DMS114 treated with DMSO at 0.1 percent for 48 hours (cell line): ENCODE data around the gene OR4F15.

Source experiments
- DNase-seq: peaks from one replicate; lab custom pipeline; 2025; ENCODE audit not compliant: unreplicated experiment; lab: John Stamatoyannopoulos, UW

Gene OR4F15

DNA sequence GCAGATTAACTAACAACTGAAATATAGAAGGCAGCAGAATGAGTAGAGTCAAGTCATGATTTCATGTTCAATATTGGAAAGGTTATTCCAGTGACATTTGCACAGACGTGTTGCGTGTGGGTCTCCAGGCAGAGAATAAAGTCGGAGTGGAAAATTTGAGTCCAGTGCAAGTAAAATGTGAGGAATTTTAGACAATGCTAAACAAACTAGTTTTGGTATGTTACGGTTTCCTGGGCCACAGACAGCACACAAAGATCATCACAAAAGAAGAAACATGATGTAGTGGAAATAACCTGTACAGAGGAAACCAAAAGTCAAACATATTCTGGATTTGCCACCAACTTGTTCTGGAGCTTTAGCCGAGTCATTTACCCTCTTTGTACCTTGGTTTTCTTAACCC is 8.3 kb upstream of the OR4F15 start:
- DNase-seq, result no peak

DNA sequence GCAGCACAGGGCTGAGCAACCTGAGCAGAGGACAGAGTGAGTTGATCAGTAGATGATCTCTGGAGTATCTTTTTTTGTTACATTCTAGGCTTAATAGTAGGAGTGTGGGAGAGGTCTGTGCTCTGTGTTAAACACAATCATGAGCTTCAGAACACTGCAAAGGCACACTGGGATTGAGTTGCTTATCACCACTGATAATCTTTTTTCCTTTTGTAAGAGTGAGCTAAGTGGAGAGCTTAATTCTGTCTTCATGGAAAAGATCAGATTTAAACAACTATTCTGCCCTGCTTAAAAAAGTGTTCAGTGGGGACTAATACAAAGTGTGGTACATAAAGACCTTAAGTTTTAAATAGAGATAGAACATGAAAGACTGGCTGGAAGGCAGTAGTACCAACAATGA is 7.6 kb upstream of the OR4F15 start:
- DNase-seq, result no peak

DNA sequence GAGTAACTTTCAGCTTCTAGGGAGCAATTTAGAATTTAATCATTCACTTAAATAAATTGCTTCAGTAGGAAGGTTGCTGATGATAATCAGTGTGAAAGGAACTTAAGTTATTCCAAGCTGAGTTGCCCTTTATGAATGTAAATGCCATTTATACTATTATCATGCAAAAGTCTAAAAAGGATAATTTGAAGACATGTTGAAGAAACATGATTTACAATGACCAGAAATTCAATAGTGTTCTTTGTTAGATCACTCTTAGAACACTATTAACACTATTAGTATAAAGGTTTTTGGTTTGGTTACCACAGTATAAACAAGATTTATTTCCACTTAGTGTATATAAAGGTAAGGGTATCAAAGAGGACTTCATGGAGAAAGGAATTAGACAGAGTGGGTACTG is 7.1 kb upstream of the OR4F15 start:
- DNase-seq, result no peak

DNA sequence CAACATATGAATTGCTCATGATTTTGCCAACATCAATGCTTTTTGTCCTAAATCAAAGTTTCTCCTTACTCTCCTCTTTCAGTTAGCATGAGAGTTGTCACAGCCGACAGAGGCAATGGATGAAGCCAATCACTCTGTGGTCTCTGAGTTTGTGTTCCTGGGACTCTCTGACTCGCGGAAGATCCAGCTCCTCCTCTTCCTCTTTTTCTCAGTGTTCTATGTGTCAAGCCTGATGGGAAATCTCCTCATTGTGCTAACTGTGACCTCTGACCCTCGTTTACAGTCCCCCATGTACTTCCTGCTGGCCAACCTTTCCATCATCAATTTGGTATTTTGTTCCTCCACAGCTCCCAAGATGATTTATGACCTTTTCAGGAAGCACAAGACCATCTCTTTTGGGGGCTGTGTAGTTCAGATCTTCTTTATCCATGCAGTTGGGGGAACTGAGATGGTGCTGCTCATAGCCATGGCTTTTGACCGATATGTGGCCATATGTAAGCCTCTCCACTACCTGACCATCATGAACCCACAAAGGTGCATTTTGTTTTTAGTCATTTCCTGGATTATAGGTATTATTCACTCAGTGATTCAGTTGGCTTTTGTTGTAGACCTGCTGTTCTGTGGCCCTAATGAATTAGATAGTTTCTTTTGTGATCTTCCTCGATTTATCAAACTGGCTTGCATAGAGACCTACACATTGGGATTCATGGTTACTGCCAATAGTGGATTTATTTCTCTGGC is 6.2 kb upstream of the OR4F15 start:
- no peak for DNase-seq

DNA sequence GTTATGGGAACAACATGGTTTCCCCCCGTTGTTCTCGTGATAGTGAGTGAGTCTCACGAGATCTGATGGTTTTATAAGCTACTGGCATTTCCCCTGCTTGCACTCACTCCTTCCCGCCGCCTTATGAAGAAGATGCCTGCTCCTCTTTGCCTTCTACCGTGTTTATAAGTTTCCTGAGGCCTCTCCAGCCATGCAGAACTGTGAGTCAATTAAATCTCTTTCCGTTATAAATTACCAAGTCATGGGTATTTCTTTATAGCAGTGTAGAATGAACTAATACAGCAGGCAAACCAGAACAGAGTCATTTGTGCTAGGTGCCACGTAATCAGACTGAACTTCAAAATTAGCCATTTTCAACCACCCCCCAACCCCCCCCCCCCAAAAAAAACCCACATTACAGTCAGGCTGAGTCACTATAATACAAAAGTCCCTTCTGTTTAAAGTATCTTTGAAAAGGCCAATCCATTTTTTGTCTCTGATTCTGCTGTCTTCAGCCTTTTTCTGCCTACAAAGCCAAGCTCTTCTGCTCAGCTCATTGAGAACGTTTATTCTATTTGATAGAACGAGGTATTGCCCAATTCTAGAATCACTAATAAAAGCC is 4.6 kb upstream of the OR4F15 start:
- DNase-seq, result no peak

DNA sequence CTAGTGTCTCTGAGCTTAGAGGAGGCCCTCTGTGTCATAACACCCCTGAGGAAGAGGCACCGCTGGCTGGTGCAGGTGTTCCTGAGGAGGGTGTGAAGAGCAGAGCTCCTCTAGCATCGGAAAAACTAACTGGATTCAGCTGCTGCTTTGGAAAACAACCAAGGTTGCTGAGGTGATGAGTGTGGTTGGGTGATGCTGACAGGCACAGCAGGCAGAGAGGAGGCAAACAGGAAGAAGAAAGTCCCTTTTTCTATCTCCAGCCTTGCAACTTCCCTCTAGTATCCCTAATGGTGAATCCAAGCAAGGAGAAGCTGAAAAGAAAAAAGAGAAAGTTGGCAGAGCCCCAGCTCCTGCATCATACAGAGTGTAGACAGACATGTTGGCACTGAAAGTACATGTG is 3.8 kb upstream of the OR4F15 start:
- no peak for DNase-seq

DNA sequence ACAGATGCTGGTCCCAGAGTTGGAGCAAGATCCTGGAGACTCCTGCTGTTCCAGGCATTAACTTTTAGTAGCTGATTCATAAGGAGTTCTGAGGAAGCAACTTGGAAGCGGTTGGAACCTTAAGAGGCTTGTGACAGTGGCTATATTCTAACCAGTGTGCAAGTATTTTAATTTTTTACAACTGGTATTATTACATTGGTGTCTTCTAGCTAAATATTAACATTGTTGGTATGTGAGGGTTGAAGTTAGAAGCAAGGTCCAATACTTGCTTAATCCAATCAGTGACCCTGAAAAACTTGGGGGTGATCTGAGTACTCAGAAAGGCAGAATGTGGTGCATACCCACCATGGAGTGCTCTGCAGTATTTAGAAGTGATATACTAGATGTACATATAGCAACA is 1.5 kb upstream of the OR4F15 start:
- DNase-seq, result no peak

DNA sequence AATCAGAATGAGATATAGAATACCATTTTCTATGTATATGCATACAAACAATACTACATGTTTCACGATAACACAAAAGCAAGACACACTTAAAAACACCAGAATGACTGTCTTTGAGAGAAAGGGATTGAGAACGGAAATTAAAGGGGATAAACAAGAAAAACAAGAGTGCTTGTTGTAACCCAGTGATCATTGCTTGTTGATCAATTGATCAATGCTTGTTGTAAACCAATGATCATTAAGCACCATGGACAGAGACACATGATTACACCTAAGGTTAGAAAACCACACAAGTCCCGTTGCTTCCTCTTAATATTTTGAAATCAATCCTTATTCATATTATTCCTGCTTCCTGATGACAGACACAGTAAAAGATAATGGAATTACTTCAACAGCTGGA is 1.1 kb upstream of the OR4F15 start:
- DNase-seq, result no peak

DNA sequence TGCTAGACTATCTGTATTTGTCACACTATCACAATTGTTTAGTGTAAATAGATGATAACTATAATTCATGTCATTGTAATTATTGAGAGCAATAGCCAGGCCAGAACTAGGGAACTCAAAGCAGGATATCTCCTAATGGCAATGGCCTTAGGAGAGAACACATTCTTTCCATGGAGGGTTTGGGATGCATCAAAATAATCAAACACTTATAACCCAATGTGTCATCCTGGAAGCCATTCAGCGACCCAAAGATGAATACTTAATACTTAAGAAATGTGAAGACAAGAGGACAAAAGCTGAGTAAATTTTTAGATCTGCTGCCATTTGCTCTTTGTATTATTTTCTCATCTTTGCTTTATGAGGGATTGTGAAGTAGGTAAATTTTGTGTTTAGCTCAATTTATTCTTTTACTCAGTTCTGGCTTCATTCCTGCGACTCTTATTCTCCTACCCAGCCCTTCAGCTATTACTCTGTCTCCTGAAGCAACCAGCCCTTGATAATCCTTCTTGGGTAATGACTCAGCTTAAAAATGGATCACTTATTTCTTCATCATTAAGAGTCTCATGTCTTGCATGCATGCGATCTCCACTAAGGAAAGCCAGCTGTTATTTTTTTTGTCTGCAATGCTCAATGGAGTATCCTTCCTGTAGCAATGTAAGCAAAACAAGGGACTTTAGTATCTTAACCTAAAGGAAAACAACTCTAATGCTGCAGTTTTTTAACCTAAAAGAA is 2.0 kb downstream of the OR4F15 start:
- no peak for DNase-seq

DNA sequence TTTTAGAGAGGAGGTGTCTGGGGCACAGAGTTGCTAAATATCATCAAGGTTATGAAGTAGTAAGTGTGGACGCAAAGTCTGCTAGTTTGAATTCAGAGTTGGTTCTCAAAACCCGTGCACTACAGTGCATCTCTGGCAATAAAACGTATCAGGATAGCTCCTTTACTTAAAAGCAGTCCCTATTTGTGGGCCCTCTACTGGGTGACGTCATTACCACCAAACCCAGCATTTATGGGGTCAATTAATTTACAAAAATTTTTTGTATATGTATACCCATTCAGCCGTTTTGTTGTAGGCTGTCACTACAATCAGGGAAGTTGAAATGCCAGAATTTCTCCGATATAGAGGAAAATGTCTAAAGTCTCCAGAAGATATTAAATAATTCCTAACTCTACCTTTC is 8.8 kb downstream of the OR4F15 start:
- DNase-seq, result no peak

DNA sequence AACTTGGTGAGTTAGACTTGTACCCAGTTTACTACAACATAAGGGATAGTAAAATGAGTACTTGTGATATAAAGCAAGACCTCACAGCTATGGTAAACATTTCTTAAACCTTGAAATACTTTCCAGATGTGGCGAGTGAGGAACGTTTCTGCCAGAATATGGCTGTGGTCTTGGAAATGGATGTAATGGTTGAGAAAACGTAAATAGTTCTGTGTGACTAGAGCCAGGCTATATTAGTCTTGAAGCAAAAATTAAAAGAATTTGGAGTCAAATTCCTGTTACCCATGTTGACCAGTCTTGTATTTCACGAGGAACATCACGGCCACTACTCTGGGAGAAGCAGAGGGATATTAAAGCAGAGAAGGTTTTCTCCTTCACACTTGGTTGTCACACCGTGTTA is 15.3 kb downstream of the OR4F15 start:
- no peak for DNase-seq

DNA sequence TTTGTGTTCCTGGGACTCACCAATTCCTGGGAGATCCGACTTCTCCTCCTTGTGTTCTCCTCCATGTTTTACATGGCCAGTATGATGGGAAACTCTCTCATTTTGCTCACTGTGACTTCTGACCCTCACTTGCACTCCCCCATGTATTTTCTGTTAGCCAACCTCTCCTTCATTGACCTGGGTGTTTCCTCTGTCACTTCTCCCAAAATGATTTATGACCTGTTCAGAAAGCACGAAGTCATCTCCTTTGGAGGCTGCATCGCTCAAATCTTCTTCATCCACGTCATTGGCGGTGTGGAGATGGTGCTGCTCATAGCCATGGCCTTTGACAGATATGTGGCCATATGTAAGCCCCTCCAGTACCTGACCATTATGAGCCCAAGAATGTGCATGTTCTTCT is 16.8 kb downstream of the OR4F15 start:
- DNase-seq, result no peak

DNA sequence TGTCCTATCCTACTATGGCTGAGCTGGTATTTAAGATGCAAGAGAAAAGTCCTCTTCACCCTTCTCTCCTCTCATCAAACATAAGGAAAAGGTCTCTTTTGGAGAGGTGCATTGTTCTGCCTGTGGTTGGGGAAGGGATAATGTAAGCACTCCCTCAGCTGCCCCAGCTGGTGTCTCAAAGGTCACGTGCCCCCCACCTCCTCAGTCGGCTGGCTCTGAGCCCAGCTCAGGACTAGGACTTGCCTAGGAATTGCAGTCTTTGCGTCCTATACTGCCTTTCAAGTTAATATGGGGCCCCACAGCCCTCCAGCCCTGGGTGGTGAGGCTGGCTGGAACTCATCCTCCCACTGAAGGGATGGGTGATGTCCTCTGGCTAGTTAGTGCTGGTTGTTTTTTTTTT is 29.7 kb downstream of the OR4F15 start:
- DNase-seq, result no peak

DNA sequence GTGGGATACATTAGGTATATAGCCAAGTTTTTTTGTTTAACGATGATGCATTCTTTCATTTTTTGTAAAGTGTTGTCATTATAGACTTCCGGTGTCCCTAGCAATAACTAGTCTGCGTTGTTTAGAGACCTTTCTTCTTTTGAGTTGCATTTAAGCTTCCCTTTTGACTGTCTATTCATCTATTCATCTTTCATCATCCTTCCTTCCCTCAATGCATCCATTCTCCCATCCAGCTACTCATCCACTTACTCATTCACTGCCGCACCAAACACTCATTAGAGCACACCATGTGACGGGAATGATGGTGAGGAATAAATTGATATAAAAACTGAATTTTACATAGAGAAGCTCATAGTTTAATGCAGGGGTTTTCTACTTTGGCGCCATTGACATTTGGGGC is 32.9 kb downstream of the OR4F15 start:
- DNase-seq, result no peak

DNA sequence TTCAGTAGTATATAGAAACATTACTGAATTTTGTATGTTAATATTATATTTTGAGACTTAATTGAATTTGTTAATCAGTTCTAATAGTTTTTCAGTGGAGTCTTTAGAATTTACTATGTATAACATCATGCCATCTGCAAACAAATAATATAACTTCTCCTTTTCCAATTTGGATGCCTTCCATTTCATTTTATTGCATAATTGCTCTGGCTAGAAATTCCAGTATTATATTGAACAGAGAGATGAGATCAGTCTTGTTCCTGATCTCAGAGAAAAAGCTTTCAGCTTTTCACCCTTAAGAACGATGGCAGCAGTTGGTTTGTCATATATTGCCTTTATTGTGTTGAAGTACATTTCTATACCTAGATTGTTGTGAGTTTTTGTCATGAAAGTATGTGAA is 40.4 kb downstream of the OR4F15 start:
- no peak for DNase-seq
